Measurements from ENCODE around the gene KRABD2.

KRABD2 gene

GRCh38 chr17:8413328-8413727, 36.8 kb upstream of the KRABD2 start:
- no peak for TF ChIP-seq CTCF (conservative IDR thresholded peaks at IDR 0.05)
- H3K23ac ChIP-seq (ENCODE audit: insufficient read length, low read depth, low read length), result no peak overlapping the region
- no peak overlapping the region for H3K4me2 ChIP-seq (ENCODE audit: insufficient read depth, insufficient read length, low read length)
- no peak overlapping the region for H3K4ac ChIP-seq (ENCODE audit: low read depth, low read length)
- H4K8ac ChIP-seq (replicated peaks; ENCODE audit: insufficient read length, low read depth, low read length), result no peak overlapping the region
- no peak overlapping the region for H3K27ac ChIP-seq (ENCODE audit: insufficient read length, low read depth, low read length)
- no peak for DNase-seq
- no peak overlapping the region for H3T11ph ChIP-seq (ENCODE audit: low read length)
- Mint-ChIP-seq H3K9me3 (no peaks in the 10 kb centered on the region), H3K27me3 (ENCODE audit: low read depth) (peaks cover 9% of the 10 kb centered on the region), H3K4me1 (peaks cover 12% of the 10 kb centered on the region in 2 experiments), H3K27ac (no peak overlapping the region), H3K36me3 (ENCODE audit: insufficient read depth in 1 of 3, low read depth in 3 of 3) (no peaks in the 10 kb centered on the region), H3K4me3 (no peak overlapping the region)
- no peak overlapping the region for H3K18ac ChIP-seq (ENCODE audit: insufficient read length, low read depth, low read length)
- no peaks in the 10 kb centered on the region for H4K20me1 ChIP-seq (ENCODE audit: control insufficient read depth, insufficient read depth, insufficient read length)
- no peak overlapping the region for H2BK20ac ChIP-seq (ENCODE audit: low read depth, low read length, poor library complexity, severe bottlenecking)
- H2BK5ac ChIP-seq (ENCODE audit: insufficient read length, low read length), result no peak overlapping the region
- H4K5ac ChIP-seq (ENCODE audit: insufficient read length, low read depth, low read length), result no peak overlapping the region
- no peaks in the 10 kb centered on the region for H3K4me1 ChIP-seq (ENCODE audit: insufficient read depth, low read length)
- no peaks in the 10 kb centered on the region for H3K23me2 ChIP-seq (ENCODE audit: insufficient read length, low read depth, low read length, poor library complexity, severe bottlenecking)
- H3K79me2 ChIP-seq (ENCODE audit: insufficient read depth, low read length), result no peaks in the 10 kb centered on the region
- H3K56ac ChIP-seq (ENCODE audit: insufficient read length, low read depth, low read length), result no peak overlapping the region
- H2BK120ac ChIP-seq (ENCODE audit: low read depth, low read length, poor library complexity, severe bottlenecking), result no peak overlapping the region
- H2AFZ ChIP-seq (ENCODE audit: low read length), result no peak overlapping the region
- H3K9ac ChIP-seq (ENCODE audit: extremely low read depth, insufficient read length, low read length), result no peak overlapping the region
- no peaks in the 10 kb centered on the region for H3K27me3 ChIP-seq (ENCODE audit: insufficient read depth, low read length)
- H2BK12ac ChIP-seq (ENCODE audit: insufficient read length, low read depth, low read length), result no peak overlapping the region
- H3K79me1 ChIP-seq (ENCODE audit: insufficient read depth, low read depth, low read length, poor library complexity, severe bottlenecking), result no peaks in the 10 kb centered on the region
- H2BK15ac ChIP-seq (ENCODE audit: low read depth, low read length), result no peak overlapping the region
- WGBS (ENCODE audit: extremely low coverage, insufficient read length, low lambda C conversion rate), result no CpG with 5 or more reads among the region's 4 CpGs
- H2AK5ac ChIP-seq (ENCODE audit: insufficient read length, low read length), result no peak overlapping the region
- H3K9me3 ChIP-seq (ENCODE audit: control insufficient read depth, low read depth, low read length), result no peaks in the 10 kb centered on the region
- H4K91ac ChIP-seq (ENCODE audit: insufficient read length, low read depth, low read length), result no peak overlapping the region
- no peak overlapping the region for H3K14ac ChIP-seq (ENCODE audit: insufficient read depth, low read length)

All from H9 (cell line).